GM21526 (cell line): Measurements from ENCODE around the gene ADAM15.

ENCODE experiments used
- ATAC-seq: cut with Tn5 transposase; IDR thresholded peaks from one replicate; pipeline ENCODE4 v1.9.1; 2021; ENCODE audit warnings: moderate library complexity; ENCODE audit not compliant: unreplicated experiment, low FRiP score

Gene ADAM15

DNA sequence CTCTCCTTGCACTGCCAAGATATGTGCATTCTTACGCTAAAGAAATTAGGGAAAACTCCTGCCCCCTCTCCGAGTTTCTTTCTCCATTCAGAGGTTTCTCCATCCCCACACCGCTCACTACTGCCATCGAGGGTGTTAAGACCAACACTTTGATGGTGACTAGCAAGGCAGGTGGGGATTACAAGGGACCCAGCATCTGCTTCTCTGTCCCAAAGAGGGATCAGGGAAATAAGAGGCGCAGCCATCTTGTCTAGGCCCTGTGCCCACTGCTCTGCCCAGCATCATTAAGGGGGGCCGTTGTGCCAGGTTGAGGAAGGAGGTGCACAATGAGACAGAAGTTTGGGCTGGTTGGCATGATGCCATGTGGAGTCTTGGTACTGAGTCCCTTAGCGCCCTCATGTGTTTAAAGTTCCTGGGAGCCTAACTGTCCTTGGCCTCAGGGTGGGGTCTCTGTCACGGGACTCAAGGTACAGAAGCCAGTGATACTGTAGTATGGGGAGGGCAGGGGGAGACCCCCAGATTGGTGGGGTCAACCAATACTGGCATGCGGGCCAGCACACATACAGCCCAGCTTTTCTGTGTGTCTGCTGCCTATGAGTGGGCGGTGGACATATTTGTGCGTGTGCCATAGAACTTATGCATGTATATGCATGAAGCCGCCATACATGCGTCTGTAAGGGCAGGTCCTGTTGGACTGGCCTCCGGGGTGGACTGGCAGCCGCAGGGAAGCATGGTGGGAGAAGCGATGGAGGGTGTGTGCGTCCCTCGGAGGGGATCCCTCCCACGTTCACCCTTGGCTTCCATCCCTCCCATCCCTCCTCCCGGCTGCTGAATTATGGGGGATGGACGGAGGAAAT, 33.0 kb downstream of the ADAM15 start:
- no peak for ATAC-seq

DNA sequence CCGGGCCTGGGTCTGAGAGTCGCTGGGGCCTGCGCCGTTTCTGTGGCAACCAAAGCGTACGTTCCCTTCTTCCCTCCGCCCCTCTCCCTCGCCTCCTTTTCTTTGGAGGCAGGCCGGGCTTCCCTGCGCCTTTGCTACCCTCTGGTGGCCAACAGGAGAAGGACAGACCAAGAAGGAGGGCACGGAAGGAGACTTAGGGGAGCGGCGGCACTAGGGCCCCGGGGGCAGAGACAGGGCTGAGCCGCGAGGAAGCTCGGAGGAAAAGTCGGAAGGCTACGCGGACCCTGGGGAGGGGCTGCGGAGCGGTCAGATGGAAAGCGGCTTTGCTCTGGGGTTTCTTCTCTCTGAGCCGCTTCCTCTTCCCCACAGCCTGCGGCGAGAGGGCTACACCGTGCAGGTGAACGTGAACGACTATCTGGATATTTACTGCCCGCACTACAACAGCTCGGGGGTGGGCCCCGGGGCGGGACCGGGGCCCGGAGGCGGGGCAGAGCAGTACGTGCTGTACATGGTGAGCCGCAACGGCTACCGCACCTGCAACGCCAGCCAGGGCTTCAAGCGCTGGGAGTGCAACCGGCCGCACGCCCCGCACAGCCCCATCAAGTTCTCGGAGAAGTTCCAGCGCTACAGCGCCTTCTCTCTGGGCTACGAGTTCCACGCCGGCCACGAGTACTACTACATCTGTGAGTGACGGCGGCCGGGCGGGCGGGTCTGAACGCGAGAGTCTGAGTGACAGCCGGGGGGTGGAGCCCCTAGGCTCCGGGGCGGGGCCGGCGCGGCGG, 33.8 kb downstream of the ADAM15 start:
- peak; percentile 66 for ATAC-seq

DNA sequence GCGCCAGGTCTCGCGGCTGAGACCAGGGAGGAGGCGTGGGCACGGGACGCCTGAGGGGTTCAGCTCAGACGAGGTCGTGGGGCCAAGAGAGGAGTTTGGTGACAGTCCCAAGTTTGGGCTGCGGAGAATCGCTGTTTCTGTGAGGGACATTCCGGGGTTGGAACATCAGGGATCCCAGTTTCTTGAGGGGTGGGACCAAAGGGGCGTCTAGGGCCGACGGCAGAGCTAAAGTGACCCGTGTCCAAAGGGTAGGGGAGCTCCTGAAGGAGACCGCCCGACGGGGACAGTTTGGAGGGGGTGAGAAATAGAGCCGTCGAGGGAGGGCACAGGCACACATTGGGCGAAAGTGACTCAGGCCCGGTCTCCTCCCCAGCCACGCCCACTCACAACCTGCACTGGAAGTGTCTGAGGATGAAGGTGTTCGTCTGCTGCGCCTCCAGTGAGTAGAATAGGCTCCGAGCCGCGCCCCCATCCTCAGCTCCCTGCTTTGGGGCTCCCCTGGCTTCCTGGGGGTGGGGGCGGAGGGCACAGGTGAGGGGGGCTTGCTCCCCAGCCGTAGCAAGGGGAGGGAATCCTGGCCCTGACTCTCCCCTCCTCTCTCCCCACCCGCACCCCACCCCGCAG, 34.5 kb downstream of the ADAM15 start:
- no peak for ATAC-seq

DNA sequence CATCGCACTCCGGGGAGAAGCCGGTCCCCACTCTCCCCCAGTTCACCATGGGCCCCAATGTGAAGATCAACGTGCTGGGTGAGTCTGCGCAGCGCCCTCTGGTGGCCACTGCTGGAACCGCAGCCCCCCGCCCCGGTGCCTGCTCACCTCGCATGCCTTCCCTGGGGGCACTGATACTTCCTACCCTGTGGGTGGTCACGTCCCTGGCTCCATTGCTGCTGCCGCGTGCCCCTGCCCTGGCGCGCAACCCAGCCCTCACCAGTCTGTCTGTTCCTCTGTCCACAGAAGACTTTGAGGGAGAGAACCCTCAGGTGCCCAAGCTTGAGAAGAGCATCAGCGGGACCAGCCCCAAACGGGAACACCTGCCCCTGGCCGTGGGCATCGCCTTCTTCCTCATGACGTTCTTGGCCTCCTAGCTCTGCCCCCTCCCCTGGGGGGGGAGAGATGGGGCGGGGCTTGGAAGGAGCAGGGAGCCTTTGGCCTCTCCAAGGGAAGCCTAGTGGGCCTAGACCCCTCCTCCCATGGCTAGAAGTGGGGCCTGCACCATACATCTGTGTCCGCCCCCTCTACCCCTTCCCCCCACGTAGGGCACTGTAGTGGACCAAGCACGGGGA, 35.1 kb downstream of the ADAM15 start:
- no peak for ATAC-seq

DNA sequence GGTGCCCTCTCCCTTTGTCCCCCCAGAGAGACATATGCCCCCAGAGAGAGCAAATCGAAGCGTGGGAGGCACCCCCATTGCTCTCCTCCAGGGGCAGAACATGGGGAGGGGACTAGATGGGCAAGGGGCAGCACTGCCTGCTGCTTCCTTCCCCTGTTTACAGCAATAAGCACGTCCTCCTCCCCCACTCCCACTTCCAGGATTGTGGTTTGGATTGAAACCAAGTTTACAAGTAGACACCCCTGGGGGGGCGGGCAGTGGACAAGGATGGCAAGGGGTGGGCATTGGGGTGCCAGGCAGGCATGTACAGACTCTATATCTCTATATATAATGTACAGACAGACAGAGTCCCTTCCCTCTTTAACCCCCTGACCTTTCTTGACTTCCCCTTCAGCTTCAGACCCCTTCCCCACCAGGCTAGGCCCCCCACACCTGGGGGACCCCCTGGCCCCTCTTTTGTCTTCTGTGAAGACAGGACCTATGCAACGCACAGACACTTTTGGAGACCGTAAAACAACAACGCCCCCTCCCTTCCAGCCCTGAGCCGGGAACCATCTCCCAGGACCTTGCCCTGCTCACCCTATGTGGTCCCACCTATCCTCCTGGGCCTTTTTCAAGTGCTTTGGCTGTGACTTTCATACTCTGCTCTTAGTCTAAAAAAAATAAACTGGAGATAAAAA, 35.9 kb downstream of the ADAM15 start:
- ATAC-seq: no peak

DNA sequence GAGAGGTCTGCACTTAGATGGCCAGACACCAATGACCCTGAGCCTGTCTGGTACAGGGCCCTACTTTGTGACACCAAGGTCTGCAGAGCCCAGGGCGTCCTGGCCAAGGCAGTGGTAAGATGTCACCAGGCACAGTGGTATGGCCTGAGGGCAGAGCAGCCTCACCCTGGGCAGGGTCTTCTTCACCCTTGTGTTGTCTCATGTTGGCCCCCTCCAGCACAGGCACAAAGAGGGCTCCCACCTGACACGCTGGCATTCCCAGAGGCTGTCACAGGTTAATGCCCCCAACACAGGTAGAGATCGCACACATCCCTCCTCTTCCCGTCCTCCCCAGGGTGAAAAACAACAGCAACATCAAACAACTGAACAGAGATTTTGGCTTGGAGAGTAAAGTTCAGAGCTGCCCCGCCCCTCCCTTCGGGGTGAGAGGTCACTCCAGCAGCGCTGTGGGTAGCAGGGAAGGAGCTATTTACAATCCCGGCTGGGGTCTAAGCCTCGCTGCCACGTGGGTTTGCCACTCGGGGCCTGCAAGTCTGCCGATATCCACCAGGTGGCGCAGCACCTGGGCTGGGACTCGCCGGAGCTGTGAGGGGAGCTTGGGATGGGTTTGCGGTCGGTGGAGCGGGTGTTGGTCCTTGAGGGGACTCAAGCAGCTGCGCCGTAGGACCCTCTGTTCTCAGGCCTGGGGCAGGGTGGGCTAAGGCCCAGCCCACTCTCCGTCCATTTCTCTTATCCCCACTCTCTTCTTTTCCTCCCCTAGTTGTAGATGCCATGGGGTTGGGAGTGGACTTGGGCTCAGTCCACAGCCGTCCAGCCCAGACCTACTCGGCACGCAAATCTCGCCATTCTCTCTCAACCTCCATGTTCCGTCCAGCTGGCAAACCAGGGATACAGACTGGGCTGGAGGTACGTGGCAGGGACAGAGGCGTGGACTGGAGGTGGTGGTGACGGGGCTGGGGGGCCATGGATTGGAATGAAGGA, 40.2 kb downstream of the ADAM15 start:
- no peak for ATAC-seq

DNA sequence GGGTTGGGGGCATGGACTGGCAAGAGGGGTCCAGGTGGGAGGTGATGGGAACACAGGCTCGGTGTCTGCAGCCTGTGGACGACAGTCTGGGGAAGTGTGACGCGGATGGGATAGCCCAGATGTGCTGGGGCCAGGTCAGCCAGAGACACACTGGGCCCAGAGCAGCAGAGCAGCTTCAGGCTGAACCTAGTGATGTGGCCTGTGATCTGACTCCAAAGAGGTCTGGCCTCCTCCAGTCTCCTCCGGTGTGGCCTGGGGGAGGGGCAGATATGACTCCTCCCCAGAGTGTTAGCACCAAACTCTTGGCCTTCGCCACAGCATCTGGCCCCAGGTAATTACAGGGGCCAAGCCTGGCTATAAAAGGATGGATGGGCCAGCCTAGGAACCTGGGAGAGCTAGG, 41.0 kb downstream of the ADAM15 start:
- no peak for ATAC-seq

DNA sequence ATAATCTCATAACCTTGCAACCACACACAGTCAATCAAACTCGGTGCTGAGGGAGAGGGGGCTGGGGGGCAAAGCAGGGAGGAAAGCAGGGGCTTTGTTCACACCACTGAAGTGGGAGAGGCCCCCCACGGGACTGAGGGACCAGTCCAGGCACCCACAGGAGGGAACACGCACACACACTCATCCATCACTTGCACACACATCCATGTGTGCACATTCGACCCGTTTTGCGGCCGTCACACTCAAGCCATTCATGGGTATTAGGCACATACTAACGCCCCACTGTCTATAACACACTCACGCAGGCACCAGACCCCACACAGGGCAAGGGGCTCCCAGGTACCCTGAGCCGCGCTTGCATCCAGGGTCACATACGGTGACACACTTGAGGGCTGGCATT, 41.5 kb downstream of the ADAM15 start:
- no peak for ATAC-seq

DNA sequence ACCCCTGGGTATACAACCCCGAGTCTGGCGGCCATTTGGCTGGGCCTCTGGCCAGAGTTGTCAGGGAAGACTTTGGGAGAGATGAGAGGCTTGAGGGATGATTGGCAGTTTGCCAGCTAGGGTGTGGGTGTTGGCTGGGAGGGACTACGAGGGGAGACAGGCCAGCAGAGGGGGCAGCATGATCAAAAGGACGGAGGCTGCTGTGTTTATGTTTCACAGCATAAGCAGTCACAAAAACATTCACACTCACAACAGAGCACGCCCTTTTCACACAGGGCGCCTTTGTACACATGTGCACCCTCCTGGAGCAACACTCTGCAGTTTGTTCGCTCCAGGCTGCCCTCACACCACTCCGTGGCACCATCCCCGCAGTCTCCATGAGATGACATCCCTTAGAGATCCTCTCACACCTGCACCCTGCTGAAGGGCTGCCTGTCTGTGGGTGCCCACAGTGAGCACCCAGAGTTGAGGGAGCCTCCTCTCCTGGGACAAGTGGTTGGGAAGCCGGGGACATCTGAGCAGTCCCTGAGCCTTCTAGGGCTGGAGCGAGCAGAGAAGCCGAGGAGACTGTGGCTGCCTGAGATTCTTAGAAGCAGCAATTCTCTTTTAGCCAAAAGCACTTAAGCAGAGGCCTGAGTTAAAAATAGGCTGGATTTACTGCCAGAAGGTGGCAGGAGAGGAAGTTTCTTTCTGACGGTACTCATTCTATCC, 43.0 kb downstream of the ADAM15 start:
- no peak for ATAC-seq

DNA sequence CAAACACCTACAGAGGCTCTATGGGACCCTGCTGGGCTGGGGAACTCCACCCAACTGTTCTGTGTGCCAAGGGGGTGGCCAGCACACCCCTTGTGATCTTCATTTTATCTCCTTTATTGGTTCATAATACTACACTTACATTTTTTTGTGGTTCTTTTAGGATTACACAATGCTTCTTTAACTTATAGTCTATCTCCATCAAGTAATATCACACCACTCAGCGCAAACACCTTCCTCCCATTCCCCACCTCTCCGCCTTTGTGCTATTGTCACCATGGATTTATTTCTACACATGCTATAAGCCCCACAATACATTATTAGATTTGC, 43.5 kb downstream of the ADAM15 start:
- no peak for ATAC-seq

DNA sequence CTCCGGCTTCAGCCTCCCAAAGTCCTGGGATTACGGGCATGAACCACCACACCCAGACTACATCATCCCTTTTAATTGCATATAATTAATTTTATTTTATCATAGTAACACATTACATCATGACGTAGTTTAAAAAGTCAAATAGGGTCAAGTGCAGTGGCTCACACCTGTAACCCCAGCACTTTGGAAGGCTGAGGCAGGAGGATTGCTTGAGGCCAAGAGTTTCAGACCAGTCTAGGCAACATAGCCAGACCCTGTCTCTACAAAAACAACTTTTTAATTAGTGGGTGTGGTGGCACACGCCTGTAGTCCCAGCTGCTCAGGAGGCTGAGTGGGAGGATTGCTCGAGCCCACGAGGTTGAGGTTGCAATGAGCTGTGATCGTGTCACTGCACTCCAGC, 48.2 kb downstream of the ADAM15 start:
- ATAC-seq: no peak

DNA sequence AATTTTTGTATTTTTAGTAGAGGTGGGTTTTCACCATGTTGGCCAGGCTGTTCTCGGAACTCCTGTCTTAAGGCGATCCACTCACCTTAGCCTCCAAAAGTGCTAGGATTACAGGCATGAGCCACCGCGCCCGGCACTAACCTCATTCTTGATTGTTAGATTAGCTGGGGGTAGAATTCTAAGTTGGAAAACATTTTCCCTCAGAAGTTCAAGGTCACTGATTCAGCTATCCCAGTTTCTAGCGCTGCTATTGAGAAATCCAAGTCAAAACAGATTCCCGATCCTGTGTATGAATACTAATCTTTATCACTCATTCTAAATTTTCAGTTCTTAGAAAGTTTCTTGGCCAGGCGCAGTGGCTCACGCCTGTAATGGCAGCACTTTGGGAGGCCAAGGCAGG, 52.2 kb downstream of the ADAM15 start:
- ATAC-seq: no peak

DNA sequence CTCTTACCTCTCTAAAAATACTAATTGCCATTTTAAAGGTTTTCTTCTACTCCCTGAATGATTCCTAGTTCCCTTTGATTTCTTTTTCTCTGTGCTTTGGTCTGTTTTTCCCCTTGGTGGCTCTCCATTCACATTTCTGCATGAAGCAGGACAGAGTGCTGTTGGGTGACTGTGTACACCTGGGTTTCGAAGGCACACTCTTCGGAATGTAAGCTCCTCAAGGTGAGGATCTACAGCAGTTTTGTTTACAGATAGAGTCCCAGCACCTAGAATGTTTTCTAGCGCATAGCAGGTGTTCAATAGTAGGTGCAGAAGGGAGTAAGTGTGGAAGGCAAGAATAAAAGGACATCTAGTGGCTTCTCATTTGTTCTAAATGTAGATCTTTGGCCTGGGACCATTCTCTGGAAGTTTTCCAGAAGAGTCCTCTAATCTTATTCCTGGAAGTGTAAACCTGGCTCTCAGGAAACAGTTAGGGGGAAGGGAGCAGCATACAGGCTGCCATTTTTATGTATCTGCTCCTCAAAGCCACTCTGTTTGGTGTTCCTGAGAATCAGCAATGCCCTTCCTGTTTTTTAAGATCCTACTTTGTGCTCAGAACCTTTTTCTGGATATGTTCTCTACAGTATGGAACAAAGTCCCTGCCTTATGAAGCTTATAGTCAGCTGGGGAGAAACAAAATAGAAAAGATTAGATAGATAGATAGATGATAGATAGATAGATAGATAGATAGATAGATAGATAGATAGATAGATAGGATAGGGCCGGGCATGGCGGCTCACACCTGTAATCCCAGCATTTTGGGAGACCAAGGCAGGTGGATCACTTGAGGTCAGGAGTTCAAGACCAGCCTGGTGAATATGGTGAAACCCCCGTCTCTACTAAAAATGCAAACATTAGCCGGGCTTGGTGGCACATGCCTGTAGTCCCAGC, 53.8 kb downstream of the ADAM15 start:
- ATAC-seq: no peak

DNA sequence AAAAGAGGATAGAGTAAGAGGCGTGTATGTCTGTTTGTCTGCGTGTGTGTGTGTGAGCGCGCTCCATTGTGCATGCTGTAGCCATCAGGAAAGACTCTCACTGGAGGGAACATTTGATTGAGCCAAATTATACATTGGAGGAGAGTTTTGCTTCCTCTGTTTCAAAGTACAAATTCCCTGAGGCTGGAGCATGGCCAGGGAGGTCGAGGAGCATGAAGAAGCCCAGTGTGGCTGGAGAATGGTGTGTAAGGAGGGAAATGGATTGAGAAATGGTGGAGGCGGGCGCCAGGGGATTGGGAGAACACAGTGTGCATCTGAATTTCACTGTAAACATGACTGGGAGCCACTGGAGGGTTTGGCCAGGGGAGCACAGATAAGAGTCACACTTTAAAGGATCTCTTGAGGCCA, 54.5 kb downstream of the ADAM15 start:
- ATAC-seq: no peak

DNA sequence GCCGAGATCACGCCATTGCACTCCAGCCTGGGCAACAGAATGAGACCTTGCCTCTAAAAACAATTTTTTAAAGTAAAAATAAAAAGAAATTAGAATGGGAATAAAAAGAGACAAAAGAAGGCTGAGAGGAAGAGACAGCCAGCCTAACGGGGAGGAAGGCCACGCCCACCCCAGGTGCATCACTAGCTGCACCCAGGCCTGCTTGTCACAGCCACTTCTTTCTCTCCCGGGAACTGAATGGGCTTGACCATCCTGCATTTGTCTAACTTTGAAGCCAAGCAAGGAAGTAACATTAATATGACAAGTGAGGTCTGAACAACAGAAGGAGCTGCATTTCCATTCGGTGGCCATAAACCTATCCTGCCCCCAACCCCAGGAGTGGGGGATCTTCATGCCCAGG, 55.7 kb downstream of the ADAM15 start:
- no peak for ATAC-seq

DNA sequence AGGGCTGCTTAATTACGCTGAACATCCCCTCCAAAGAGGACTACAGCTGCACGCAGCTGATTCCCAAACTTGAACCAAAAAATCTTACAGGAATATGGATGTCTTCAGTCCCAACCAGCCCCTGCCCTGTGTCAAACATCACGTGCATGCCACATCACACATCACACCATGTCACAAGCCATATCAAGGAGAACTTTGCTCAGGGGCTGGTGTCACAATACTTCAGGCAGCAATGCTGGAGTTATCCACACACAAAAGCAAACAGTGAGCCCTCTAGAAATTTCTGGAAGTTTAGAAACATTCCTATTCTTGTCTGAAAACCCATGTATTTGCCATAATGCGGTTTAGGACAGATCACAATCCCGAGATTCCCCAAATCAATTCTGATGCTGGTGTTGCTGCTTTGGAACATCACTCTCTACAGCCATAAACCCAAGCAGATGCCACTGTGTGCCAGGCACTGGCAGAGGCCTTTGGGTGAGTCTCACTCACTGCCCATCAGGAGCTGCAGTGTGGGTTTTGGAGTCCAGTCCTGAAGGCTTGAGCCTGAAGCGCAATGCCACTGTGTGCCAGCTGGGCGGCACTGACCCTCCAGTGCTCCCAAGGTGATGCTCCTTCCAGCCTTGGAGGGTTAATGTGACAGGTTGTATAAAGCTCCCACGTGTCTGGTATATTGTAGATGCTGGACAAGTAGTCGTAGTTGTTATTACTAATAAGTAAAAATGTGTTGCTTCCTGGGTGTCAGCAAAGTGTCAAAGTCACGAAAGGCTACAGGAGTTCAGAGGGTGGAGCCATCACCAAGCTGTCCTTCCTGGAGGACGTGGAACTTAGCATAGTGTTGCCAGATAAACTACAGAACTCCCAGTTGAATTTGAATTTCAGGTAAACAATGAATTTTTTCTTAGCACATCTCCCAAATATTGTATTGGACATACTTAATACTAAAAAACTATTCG, 56.5 kb downstream of the ADAM15 start:
- no peak for ATAC-seq

DNA sequence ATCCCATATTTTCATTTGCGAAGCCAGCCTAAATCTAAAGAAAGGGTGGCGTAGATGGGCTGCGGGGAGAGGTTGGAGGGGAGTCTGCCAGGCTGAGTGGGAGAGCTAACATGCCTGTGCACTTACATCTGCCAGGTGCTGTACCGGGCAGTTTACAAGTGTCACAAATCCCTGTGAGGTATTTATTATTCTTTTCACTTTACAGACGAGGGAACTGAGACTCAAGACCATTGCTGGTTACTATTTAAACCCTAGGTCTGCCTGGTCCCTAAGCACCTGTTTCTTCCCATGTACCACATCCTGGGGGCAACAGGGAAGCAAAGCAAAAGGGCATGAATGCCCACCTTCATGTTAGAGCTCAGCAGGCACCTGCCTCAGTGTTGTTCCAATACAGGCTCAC, 57.2 kb downstream of the ADAM15 start:
- no peak for ATAC-seq
